ENCODE measurements around the gene ANKS6.

DNA sequence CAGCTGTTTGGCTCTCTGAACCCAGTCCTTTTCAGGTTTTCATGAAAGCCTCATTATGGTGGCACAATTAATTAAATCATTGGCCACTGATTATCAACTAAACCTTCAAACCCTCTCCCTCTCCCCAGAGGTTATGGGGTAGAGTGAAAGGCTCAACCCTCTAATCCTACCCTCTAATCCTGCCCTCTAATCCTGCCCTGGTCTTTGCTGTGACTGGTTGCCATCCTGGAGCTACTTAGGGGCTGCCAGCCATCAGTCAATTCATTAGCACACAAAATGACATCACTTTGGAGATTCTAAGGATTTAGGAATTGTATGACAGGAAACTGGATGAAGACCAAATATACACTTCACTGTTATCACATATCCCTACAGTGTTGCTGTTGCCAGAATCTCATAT, 36.1 kb downstream of the ANKS6 start:
- TF ChIP-seq TAF1 (IDR thresholded peaks at IDR 0.05; ENCODE audit: low read depth, low read length) (no peak), EP300 (IDR thresholded peaks at IDR 0.05; ENCODE audit: borderline replicate concordance in 1 of 2, low read depth in 2 of 2, low read length in 2 of 2) (no peak), ATF2 (IDR thresholded peaks at IDR 0.05; ENCODE audit: low read length) (no peak), CHD2 (IDR thresholded peaks at IDR 0.05; ENCODE audit: low read length) (no peak), USF2 (IDR thresholded peaks at IDR 0.05; ENCODE audit: low read length) (no peak), POLR2A (IDR thresholded peaks at IDR 0.05; ENCODE audit: control extremely low read depth in 1 of 2, low read depth in 2 of 2, low read length in 2 of 2) (no peak)
- TF ChIP-seq, protein P1, sequence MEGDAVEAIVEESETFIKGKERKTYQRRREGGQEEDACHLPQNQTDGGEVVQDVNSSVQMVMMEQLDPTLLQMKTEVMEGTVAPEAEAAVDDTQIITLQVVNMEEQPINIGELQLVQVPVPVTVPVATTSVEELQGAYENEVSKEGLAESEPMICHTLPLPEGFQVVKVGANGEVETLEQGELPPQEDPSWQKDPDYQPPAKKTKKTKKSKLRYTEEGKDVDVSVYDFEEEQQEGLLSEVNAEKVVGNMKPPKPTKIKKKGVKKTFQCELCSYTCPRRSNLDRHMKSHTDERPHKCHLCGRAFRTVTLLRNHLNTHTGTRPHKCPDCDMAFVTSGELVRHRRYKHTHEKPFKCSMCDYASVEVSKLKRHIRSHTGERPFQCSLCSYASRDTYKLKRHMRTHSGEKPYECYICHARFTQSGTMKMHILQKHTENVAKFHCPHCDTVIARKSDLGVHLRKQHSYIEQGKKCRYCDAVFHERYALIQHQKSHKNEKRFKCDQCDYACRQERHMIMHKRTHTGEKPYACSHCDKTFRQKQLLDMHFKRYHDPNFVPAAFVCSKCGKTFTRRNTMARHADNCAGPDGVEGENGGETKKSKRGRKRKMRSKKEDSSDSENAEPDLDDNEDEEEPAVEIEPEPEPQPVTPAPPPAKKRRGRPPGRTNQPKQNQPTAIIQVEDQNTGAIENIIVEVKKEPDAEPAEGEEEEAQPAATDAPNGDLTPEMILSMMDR (IDR thresholded peaks at IDR 0.05; ENCODE audit: control extremely low read depth in 1 of 3, insufficient read depth in 1 of 3, low read depth in 1 of 3, low read length in 3 of 3) = no peak
- TF ChIP-seq, protein P2, sequence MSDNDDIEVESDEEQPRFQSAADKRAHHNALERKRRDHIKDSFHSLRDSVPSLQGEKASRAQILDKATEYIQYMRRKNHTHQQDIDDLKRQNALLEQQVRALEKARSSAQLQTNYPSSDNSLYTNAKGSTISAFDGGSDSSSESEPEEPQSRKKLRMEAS (IDR thresholded peaks at IDR 0.05) = no peak

Measured in H1 (cell line).